Tibial nerve (tissue), 4 donors: ENCODE measurements around the gene NINJ2.

Experiments used
- CTCF ChIP-seq, 5 experiments: fragments of 200-600 bp in 3 of 5; fragments of 450-650 bp in 2 of 5; sonication (generic) in 3 of 5; IDR thresholded peaks; one replicate each; pipeline ENCODE4 v1.5.1; 2016 to 2019; ENCODE audit warnings: antibody characterized with exemption in 5 of 5, mild to moderate bottlenecking in 3 of 5, moderate library complexity in 2 of 5
- EP300 ChIP-seq, 2 donors: sonication (generic); formaldehyde crosslinking; IDR thresholded peaks; one replicate each; pipeline ENCODE4 v1.6.1; 2017; ENCODE audit warnings: antibody characterized with exemption in 2 of 2, mild to moderate bottlenecking in 1 of 2
- POLR2A ChIP-seq, 2 donors: fragments of 450-650 bp; IDR thresholded peaks; one replicate each; pipeline ENCODE4 v1.6.1; 2017; ENCODE audit warnings: antibody characterized with exemption in 2 of 2, mild to moderate bottlenecking in 2 of 2, moderate library complexity in 2 of 2

- TF ChIP-seq CTCF (IDR thresholded peaks at IDR 0.05) (no peak), POLR2A (IDR thresholded peaks at IDR 0.05) (no peak), EP300 (IDR thresholded peaks at IDR 0.05) (peak in 1 of 2 donors; percentile 53)
These were observed 31.0 kb downstream of the NINJ2 start for GRCh38 chr12:632102-632696.
